Glutamatergic neuron (in vitro differentiated cells): ENCODE results near the gene TMEM92. TPM values are rescaled to one million over a fixed set of nuclear protein-coding genes. Genes with fewer than 3 reads are reported as not detected.

Experiments
- DNase-seq: peaks from one replicate; pipeline ENCODE4 v3.0.0; 2022
- H3K27ac Mint-ChIP-seq: one replicate; pipeline ENCODE4 v1.8.0; 2020; ENCODE audit warnings: mild to moderate bottlenecking, mixed read lengths, inconsistent platforms; ENCODE audit not compliant: unreplicated experiment
- H3K27me3 Mint-ChIP-seq: one replicate; pipeline ENCODE4 v1.8.0; 2020; ENCODE audit warnings: mild to moderate bottlenecking, moderate library complexity, mixed read lengths, inconsistent platforms; ENCODE audit not compliant: unreplicated experiment
- H3K36me3 Mint-ChIP-seq: one replicate; pipeline ENCODE4 v1.8.0; 2020; ENCODE audit warnings: mild to moderate bottlenecking, mixed read lengths, inconsistent platforms; ENCODE audit not compliant: unreplicated experiment
- H3K4me1 Mint-ChIP-seq: one replicate; pipeline ENCODE4 v1.8.0; 2020; ENCODE audit warnings: mild to moderate bottlenecking, low read depth, mixed read lengths, inconsistent platforms; ENCODE audit not compliant: unreplicated experiment
- H3K4me3 Mint-ChIP-seq: one replicate; pipeline ENCODE4 v1.8.0; 2020; ENCODE audit warnings: mild to moderate bottlenecking, mixed read lengths, inconsistent platforms; ENCODE audit not compliant: unreplicated experiment
- H3K9me3 Mint-ChIP-seq: one replicate; pipeline ENCODE4 v1.8.0; 2020; ENCODE audit warnings: mild to moderate bottlenecking, moderate library complexity, mixed read lengths, inconsistent platforms; ENCODE audit not compliant: unreplicated experiment
- total RNA-seq: library from RNA; stranded (reverse); fragmentation: NEBNext Ultra II Directional; extraction: Animal tissue kit (Norgen Biotek cat#: 25700); gene quantifications from one replicate; pipeline ENCODE4 v1.2.1, GENCODE V29; 2021; ENCODE audit not compliant: unreplicated experiment
- TF ChIP-seq, protein P1 (sequence below): fragments of 200-600 bp; sonication (generic); IDR thresholded peaks from one replicate; pipeline ENCODE4 v1.5.0; 2021; ENCODE audit not compliant: partially characterized antibody, unreplicated experiment

TMEM92 gene
- total RNA-seq, 1 donor from 2014 or later = not detected

DNA sequence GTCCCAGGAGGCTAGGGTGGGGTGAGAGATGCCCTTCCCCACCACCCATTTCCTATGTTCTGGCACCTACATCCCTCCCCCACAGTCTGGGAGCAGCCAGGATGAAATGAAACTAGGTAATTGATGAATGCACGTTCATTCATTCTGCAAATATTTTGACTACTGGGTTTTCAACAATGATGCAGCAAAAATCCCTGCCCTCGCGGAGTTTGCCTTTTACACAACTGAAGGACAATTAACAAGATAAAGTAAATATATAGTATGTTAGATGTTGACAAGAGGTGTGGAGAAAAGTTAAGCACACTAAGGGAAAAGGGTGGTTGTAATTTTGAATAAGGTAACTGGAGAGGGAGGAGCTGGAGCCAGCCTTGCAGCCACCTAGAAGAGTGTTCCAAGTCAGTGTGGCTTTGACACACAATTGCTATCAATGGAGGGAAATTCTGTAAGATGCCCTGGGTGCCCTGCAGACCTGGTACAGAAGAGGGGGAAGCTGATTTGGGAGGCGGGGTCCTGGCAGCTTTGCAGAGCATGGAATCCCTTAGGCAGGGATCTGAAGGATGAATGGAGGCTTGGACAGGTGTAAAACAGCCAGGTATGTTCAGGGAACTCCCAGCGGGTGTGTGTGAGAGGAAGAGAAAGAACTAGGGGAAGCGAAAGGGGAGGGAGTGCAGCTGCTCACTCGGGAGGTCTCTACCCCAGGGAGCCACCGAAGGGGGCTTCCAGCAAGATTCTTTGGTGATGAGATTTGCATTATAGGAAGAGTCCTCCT is 2.5 kb downstream of the TMEM92 start:
- peaks cover 3% of the 10 kb centered on the region for H3K27me3 Mint-ChIP-seq
- peak overlapping the region; percentile 10 for H3K27ac Mint-ChIP-seq
- H3K4me3 Mint-ChIP-seq = peak overlapping the region; percentile 7
- peaks cover 2% of the 10 kb centered on the region for H3K36me3 Mint-ChIP-seq
- TF ChIP-seq, protein P1, sequence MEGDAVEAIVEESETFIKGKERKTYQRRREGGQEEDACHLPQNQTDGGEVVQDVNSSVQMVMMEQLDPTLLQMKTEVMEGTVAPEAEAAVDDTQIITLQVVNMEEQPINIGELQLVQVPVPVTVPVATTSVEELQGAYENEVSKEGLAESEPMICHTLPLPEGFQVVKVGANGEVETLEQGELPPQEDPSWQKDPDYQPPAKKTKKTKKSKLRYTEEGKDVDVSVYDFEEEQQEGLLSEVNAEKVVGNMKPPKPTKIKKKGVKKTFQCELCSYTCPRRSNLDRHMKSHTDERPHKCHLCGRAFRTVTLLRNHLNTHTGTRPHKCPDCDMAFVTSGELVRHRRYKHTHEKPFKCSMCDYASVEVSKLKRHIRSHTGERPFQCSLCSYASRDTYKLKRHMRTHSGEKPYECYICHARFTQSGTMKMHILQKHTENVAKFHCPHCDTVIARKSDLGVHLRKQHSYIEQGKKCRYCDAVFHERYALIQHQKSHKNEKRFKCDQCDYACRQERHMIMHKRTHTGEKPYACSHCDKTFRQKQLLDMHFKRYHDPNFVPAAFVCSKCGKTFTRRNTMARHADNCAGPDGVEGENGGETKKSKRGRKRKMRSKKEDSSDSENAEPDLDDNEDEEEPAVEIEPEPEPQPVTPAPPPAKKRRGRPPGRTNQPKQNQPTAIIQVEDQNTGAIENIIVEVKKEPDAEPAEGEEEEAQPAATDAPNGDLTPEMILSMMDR = no peak
- H3K9me3 Mint-ChIP-seq = peaks cover 3% of the 10 kb centered on the region
- H3K4me1 Mint-ChIP-seq = no peaks in the 10 kb centered on the region
- no peak for DNase-seq

DNA sequence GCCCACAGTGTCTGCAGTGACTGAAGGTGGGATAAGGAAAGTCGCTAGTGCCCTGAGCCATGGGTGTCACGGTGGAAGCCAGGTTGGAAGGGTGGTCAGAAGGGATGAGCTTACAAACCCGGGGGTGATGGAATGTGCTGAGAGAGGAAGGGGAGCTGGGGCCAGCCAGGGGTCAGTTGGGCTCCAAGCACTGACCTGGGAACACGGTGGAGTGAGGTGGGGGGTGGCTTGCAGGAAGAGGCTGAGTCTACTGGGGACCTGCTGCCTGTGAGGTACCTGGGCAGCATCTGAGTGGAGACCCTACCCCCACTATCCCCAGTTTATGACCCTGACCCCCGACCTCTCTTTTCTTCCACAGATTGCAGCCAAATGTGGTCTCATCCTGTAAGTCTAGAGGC is 3.1 kb downstream of the TMEM92 start:
- peaks cover 3% of the 10 kb centered on the region for H3K9me3 Mint-ChIP-seq
- TF ChIP-seq, protein P1 = no peak
- H3K27ac Mint-ChIP-seq = no peak overlapping the region
- peaks cover 3% of the 10 kb centered on the region for H3K27me3 Mint-ChIP-seq
- H3K4me3 Mint-ChIP-seq = no peak overlapping the region
- peaks cover 3% of the 10 kb centered on the region for H3K4me1 Mint-ChIP-seq
- no peak for DNase-seq
- H3K36me3 Mint-ChIP-seq = peaks cover 6% of the 10 kb centered on the region

DNA sequence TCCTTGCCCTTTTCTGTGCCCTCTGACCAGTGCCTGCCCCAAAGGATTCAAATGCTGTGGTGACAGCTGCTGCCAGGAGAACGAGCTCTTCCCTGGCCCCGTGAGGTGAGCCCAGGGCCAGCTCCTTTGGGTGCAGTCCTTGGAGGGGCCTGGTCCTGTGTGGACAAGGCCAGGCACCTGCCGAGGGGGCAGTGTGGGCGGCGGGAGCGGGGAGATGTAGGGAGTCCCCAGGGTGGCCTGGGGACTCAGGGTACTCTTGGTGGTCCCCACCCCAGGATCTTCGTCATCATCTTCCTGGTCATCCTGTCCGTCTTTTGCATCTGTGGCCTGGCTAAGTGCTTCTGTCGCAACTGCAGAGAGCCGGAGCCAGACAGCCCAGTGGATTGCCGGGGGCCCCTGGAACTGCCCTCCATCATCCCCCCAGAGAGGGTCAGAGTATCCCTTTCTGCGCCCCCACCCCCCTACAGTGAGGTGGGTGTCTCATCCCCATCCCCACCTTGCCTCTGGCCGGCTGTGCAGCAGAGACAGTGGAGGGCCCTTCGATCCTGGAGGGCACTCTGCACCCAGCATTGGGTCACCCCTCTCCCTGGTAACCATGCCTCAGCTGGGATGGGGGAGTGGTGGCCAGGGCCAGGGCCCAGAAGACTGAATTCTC is 4.4 kb downstream of the TMEM92 start:
- peaks cover 4% of the 10 kb centered on the region for H3K27me3 Mint-ChIP-seq
- H3K27ac Mint-ChIP-seq = no peak overlapping the region
- peaks cover 6% of the 10 kb centered on the region for H3K36me3 Mint-ChIP-seq
- H3K4me3 Mint-ChIP-seq = no peak overlapping the region
- TF ChIP-seq, protein P1 = no peak
- peaks cover 2% of the 10 kb centered on the region for H3K9me3 Mint-ChIP-seq
- peaks cover 3% of the 10 kb centered on the region for H3K4me1 Mint-ChIP-seq
- no peak for DNase-seq

DNA sequence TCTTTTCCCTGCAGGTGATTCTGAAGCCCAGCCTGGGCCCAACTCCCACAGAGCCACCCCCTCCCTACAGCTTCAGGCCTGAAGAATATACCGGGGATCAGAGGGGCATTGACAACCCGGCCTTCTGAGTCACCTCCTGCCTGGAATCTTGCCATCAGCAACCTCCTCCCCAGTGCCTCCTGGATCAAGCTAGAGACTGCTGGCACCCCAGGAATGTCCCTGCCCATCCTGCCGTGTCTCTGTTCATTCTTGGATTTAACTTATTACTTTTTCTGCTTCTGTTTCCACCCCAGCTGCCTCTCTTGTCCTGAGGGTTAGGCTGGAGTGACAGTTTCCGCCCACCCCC is 4.9 kb downstream of the TMEM92 start:
- H3K4me1 Mint-ChIP-seq = peaks cover 6% of the 10 kb centered on the region
- H3K27me3 Mint-ChIP-seq = peaks cover 6% of the 10 kb centered on the region
- H3K4me3 Mint-ChIP-seq = no peak overlapping the region
- TF ChIP-seq, protein P1 = no peak
- H3K9me3 Mint-ChIP-seq = peaks cover 2% of the 10 kb centered on the region
- peaks cover 6% of the 10 kb centered on the region for H3K36me3 Mint-ChIP-seq
- no peak for DNase-seq
- no peak overlapping the region for H3K27ac Mint-ChIP-seq

DNA sequence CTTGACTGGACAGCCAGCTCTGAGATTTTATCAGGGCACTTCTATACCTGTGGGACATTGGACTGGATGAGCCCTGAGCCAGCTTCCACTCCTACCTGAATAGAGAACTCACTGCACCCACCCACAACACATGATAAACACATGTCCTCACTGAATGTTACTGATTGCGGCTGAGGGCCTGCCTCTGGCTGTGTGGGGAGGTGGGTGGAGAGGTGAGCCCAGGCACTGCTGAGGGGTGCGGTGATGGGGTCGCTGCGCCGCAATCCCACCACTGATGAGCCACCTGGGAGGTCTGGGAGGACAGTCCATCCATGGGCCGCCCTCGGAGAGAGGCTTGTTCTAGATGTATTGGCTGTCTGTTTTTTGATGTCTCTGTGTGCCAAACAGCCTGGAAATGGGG is 5.4 kb downstream of the TMEM92 start:
- DNase-seq = no peak
- peaks cover 6% of the 10 kb centered on the region for H3K4me1 Mint-ChIP-seq
- H3K4me3 Mint-ChIP-seq = no peak overlapping the region
- H3K9me3 Mint-ChIP-seq = peaks cover 2% of the 10 kb centered on the region
- peaks cover 10% of the 10 kb centered on the region for H3K27me3 Mint-ChIP-seq
- peaks cover 6% of the 10 kb centered on the region for H3K36me3 Mint-ChIP-seq
- no peak overlapping the region for H3K27ac Mint-ChIP-seq
- TF ChIP-seq, protein P1 = no peak
